ENCODE results near the gene ZNF396.

ZNF396 gene

DNA sequence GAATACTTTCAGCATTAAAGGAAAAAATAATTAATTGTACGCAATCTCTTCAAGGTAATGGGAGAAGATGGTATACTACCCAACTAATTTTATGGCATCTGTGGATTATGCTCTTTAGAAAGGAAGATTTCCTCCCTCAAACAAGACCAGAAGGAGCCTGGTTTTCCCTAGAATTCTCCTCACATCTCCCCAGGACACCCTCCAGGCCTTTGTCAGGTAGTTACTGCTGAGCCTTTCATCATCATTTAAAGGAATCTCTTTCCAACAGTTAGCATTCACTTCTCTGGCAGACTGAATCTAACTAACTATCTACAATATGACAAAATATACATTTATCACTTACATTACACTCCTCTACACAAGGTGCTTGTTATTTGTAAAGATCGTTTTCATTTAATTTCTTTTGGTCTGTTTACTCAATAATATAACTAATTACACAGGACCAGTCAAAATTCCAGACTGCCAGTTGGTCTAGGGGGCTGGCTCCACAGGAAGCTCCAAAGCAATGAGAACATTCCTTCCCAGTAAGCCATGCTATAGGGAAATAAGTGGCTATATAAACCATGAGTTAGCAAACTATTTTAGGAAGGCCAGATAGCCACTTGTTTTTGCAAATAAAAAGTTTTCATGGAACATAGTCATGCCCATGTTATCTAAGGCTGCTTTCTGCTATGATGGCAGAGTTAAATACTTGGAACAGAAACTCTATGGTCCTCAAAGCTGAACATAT, 52.0 kb downstream of the ZNF396 start:
- Histone ChIP-seq H3K9ac (ENCODE audit: low read length) (no peak overlapping the region), H2BK120ac (ENCODE audit: low read depth, low read length) (no peak overlapping the region), H3K56ac (ENCODE audit: low read length) (no peak overlapping the region), H2BK5ac (ENCODE audit: low read length) (no peak overlapping the region), H3K4ac (ENCODE audit: low read depth, low read length) (no peak overlapping the region), H3K79me1 (ENCODE audit: low read length) (no peaks in the 10 kb centered on the region), H3K4me2 (ENCODE audit: low read length) (no peak overlapping the region), H3K27ac (ENCODE audit: low read depth, low read length) (no peak overlapping the region), H4K5ac (ENCODE audit: low read length) (no peak overlapping the region), H3K4me1 (ENCODE audit: control insufficient read depth, low read depth, low read length) (no peaks in the 10 kb centered on the region), H2AK5ac (ENCODE audit: low read length) (no peak overlapping the region), H2BK15ac (replicated peaks; ENCODE audit: low read depth) (no peak overlapping the region), H3K27me3 (ENCODE audit: insufficient read depth, low read length, poor library complexity) (no peaks in the 10 kb centered on the region), H3K79me2 (ENCODE audit: control insufficient read depth, insufficient read depth, low read length) (no peaks in the 10 kb centered on the region), H3K18ac (ENCODE audit: low read length) (no peak overlapping the region), H4K8ac (ENCODE audit: low read depth, low read length) (no peak overlapping the region), H3K36me3 (ENCODE audit: control insufficient read depth, insufficient read depth, low read length) (no peaks in the 10 kb centered on the region), H3K4me3 (ENCODE audit: low read length) (no peak overlapping the region), H3K23ac (ENCODE audit: low read length) (no peak overlapping the region)
- WGBS (ENCODE audit: extremely low coverage, insufficient coverage, low lambda C conversion rate) = 100% methylated on average over 1 of the region's 2 CpGs
- peak; percentile 81 for DNase-seq

DNA sequence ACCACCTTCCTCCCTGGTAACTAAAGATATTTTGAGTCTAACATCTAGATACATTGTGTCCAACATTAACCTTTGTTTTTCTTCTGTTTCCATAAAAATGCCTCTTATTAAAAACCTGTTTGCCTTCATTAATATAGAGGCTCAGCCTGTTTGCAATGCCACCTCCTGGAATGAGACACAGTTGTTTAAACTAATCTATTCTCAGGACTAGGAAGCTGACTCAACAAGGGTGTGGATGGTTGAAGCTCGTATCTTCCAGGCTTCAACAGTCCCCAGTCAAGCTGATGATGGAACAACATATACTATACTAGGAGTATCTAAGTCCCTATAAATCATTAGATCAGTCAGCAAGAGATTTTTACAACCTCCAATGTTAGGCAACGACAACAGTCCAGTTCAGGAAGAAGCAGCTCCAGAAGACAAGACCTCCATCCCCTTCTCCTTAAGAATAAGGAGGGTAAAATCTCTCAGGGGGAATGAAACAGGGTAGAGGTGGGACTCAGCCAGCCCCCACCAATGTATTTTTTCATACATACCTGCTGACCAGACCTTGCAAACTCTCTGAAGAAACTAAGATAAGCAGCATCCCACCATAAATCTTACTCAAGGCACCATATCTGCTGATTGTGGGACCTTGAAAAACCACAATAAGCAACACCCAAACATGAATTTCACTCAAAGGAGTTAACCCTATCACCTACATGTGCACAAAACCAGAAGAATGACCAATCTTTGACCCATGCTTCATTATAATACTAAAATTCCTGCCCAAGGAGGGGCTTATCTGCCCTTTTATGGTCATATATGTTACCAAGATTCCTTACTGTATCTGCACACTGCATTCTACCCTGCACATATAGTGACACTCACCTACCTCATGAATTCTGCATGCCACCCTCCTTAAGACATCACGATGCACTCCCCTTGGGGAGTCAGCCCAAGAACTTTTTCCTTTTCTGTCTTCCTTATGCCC, 54.4 kb downstream of the ZNF396 start:
- no peak overlapping the region for H3K9ac ChIP-seq (ENCODE audit: low read length)

More for the DNA sequence above, 54.4 kb downstream of the ZNF396 start:
- no peak overlapping the region for H2BK15ac ChIP-seq (replicated peaks; ENCODE audit: low read depth)
- whole genome bisulfite sequencing (ENCODE audit: extremely low coverage, insufficient coverage, low lambda C conversion rate) = no CpG with 5 or more reads among the region's 3 CpGs
- no peak overlapping the region for H4K8ac ChIP-seq (ENCODE audit: low read depth, low read length)
- no peak overlapping the region for H3K18ac ChIP-seq (ENCODE audit: low read length)
- H3K27ac ChIP-seq (ENCODE audit: low read depth, low read length) = no peak overlapping the region
- DNase-seq = no peak
- H3K79me1 ChIP-seq (ENCODE audit: low read length) = no peaks in the 10 kb centered on the region
- no peak overlapping the region for H3K23ac ChIP-seq (ENCODE audit: low read length)
- no peak overlapping the region for H3K4me3 ChIP-seq (ENCODE audit: low read length)
- H4K5ac ChIP-seq (ENCODE audit: low read length) = no peak overlapping the region
- H3K4ac ChIP-seq (ENCODE audit: low read depth, low read length) = no peak overlapping the region
- no peak overlapping the region for H2BK120ac ChIP-seq (ENCODE audit: low read depth, low read length)
- no peaks in the 10 kb centered on the region for H3K27me3 ChIP-seq (ENCODE audit: insufficient read depth, low read length, poor library complexity)
- no peak overlapping the region for H3K4me2 ChIP-seq (ENCODE audit: low read length)
- no peak overlapping the region for H2AK5ac ChIP-seq (ENCODE audit: low read length)
- H3K36me3 ChIP-seq (ENCODE audit: control insufficient read depth, insufficient read depth, low read length) = no peaks in the 10 kb centered on the region
- no peak overlapping the region for H3K56ac ChIP-seq (ENCODE audit: low read length)
- H3K79me2 ChIP-seq (ENCODE audit: control insufficient read depth, insufficient read depth, low read length) = no peaks in the 10 kb centered on the region
- H2BK5ac ChIP-seq (ENCODE audit: low read length) = no peak overlapping the region
- H3K4me1 ChIP-seq (ENCODE audit: control insufficient read depth, low read depth, low read length) = no peaks in the 10 kb centered on the region

Measured in mesendoderm (in vitro differentiated cells).